T47D (cell line): Measurements from ENCODE around the gene CMBL.
"Not testable (repeated sequence)": the region's sequence is repeated elsewhere in the genome, so short reads cannot be mapped to it uniquely, and the experiment has no call there.

ENCODE experiments used
- DNase-seq, 2 experiments: peaks; one replicate each; pipeline versions ENCODE4 v3.0.0 to v3.0.0-alpha.2; 2011 to 2012; ENCODE audit warnings: low read depth in 1 of 2, low spot score in 1 of 2
- JUND ChIP-seq: IDR thresholded peaks from 2 replicates; pipeline ENCODE4 v1.6.1; 2012; ENCODE audit warnings: low read depth
- in situ Hi-C: cut with HindIII; loops from 2 replicates; pipeline ENCODE4 v1.10.0; 2016; ENCODE audit warnings: low sequenced_read_pairs, low pct_unique_long_range_greater_than_20kb

Gene CMBL

GRCh38 chr5:10329446-10329819 lies 21.7 kb upstream of the CMBL start:
- DNase-seq, result no peak
- in situ Hi-C loops, result no loop called here
- no peak for TF ChIP-seq JUND

- TF ChIP-seq JUND, result no peak
- in situ Hi-C loops, result no loop called here
- DNase-seq, result no peak
Observed at GRCh38 chr5:10328323-10328722, 20.6 kb upstream of the CMBL start.

GRCh38 chr5:10324518-10325370 lies 17.0 kb upstream of the CMBL start:
- in situ Hi-C loops, result no loop called here
- no peak for TF ChIP-seq JUND
- no peak for DNase-seq

DNA sequence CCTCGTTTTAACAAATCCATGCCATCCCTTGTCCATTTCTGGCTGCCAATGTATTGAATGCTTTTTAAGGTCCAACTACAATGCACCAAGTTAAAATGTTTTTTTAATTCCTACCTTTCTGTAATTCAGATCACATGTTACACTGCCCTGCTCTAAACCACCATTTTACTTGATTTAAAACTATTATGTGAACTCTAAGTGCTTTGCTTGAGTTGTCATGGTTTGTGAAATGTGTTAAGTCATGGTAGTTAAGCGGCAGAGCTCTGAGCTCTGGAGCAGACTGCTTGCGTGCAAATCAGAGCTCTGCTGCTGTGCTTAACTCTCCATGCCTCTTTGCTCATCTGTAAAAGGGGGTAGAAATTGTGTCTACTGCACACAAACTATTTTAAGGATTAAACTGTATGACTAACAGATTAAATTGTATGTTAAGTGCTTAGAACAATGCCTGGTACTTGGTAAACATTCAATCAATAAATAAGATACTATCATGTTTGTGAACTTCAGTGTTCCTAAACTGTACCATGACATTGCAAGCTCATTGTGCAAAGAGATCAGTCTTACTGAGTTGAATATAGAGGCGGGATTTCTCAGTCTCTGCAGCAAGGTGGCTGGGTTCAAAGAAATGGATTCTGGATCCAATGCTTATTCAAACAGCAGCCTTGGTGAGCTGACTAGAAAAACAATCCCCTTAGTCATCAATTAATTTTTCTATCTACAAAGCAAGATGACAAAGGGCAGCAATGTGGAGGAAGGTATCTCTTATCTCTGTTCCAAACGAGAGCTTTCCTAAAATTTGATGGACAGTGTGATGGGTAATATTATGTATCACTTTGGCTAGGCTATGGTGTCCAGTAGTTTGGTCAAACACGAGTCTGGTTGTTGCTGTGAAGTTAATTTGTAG lies 16.1 kb upstream of the CMBL start:
- no peak for TF ChIP-seq JUND
- peak in 1 of 2 experiments; percentile 64 for DNase-seq
- in situ Hi-C loops, result no loop called here

DNA sequence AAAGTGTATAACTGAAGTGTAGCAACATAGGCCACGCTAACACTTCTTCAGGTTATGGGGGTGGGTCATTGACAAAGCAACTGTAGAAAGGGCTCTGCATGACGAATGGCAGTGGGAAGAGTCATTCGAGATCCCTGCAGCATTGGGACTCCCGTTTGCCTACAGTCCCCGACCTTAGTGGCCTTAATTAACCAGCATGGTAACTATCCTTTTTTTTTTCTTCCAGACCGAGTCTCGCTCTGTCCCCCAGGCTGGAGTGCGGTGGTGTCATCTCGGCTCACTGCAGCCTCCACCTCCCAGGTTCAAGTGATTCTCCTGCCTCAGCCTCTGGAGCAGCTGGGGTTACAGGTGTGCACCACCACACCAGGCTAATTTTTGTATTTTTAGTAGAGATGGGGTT lies 14.2 kb upstream of the CMBL start:
- TF ChIP-seq JUND, result no peak
- DNase-seq, result no peak
- in situ Hi-C loops, result no loop called here

- in situ Hi-C loops, result no loop called here
- TF ChIP-seq JUND, result no peak
- DNase-seq, result no peak
Observed at GRCh38 chr5:10320793-10321192, 13.1 kb upstream of the CMBL start.

DNA sequence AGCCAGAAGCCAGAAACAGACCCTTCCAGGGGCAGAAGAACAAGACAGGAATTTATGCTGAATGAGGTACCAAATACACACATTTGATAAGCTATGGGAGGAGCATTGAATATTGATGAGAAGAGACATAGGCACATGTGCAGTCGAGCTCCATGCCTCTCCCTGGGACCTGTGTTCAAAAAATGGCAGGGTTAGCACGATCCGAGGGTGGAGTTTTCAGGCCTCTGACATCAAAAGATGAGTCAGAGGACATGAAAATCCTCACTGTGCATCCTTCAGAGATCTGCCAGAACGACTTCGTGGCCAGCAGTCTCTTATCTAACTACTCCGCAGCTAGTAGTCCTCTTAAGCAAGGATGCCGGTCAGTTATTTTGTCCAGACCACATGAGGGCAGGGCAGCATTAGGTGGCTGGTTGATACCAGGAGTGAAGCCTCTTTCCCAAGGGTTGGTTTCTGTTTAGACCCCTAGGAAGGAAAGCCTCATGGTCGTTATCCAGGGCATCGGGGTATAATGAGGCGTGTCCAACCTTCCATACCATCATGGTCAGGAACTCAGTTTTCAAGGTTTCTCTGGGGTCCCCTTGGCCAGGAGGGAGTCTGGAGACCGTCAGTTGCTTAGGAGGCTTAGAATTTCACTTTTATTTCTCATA lies 11.6 kb upstream of the CMBL start:
- DNase-seq, result no peak
- TF ChIP-seq JUND, result no peak
- in situ Hi-C loops, result no loop called here

DNA sequence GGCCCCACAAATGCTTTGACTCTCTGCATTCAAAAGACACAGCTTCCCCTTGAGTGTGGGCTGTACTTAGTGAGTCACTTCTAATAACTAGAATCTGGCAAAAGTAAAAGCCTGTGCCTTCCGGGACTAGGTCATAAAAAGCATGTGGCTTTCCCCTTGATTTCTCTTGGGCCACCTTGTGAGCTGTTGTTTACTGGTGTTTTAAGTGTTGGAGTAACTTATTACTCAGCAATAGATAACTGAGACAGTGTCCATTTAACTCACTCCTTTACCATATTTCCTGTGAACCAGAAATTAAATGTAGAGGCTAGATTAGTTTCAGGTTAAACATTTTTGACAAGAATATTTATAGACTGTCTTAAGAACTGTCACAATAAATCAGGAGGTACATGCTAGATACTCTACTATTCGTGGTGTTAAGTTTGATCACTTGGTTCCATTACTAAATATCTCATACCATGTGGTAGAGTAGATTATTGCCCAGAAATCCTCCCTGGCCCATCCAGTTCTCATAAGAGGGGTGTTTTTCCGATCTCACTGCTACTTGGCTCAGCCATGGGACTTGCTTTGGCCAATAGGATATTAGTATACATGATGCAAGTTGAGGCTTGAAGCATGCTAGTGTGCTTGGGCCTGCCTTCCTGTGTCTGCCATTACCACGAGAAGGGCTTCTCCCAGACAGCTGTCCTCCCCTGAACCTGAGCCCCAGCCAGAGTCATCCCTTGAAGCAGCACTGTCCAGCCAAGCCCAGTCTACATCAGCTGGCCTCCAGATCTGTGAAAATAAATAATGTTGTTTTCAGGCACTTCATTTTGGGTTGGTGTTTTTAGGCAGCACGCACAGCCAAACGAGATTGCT lies 10.4 kb upstream of the CMBL start:
- DNase-seq, result no peak
- in situ Hi-C loops, result no loop called here
- no peak for TF ChIP-seq JUND

DNA sequence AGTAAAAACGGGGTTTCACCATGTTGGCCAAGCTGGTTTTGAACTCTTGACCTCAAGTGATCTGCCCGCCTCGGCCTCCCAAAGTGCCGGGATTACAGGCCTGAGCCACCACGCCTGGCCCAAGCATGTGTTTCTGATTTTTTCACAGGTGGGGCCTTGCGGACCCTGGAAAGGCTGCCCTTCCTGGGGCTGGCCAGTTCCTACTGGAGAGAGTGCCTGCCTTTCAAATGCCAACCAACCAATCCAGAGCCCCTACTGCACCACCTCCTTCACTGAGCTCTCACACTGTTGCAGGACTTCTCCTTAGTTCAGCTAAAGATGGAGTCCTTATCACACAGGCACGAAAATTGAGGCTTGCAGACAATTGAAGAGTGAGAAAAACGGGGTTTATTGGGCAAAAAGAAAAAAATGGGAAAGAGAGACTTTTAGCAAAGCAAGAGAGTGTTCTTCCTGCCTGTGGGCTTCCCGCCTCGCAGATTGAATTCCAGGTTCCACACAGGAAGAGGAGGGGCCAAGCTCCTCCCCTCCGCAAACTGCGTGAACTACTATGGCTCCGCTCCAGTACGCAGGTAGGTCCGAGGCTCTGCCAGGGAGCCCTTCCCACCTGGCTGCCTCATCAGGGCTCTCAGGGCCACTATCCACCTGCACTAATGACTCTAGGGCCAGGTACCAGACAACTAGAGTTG lies 8.3 kb upstream of the CMBL start:
- no peak for DNase-seq
- in situ Hi-C loops, result no loop called here
- TF ChIP-seq JUND, result no peak

- in situ Hi-C loops, result no loop called here
Observed at GRCh38 chr5:10315201-10315600, 7.5 kb upstream of the CMBL start.

GRCh38 chr5:10311595-10312425 lies 4.1 kb upstream of the CMBL start:
- in situ Hi-C loops, result no loop called here
- DNase-seq, result no peak
- no peak for TF ChIP-seq JUND

More at GRCh38 chr5:10315201-10315600, 7.5 kb upstream of the CMBL start:
- DNase-seq, result no peak
- TF ChIP-seq JUND, result no peak

DNA sequence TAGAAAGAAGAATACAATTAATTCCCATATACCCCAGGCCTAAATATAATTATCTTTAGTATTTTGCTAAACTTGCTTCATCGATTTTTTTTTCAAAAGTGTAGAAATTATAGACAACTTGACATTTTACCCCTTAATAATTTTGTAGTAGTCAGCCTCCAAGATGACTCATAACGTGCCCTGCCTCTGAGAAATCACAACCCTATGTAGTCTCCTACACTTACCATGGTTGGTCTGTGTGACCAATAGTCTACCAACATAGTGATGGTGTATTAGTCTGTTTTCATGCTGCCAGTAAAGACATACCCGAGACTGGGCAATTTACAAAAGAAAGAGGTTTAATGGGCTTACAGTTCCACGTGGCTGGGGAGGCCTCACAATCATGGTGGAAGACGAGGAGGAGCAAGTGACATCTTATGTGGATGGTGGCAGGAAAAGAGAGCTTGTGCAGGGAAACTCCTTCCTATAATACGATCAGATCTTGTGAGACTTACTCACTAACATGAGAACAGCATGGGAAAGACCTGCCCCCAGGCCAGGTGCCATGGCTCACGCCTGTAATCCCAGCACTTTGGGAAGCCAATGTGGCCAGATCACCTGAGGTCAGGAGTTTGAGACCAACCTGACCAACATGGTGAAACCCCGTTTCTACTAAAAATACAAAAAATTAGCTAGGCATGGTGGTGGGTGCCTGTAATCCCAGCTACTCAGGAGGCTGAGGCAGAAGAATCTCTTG lies 3.3 kb upstream of the CMBL start:
- DNase-seq, in situ Hi-C loops: not testable (repeated sequence)
